ENCODE results near the gene PCCA. TPM values are rescaled to one million over a fixed set of nuclear protein-coding genes. Genes with fewer than 3 reads are reported as not detected.

PCCA gene
- polyA plus RNA-seq, 1 experiment: 3.0 TPM

GRCh38 chr13:100518394-100519062 lies 429.6 kb downstream of the PCCA start:
- no peaks in the 10 kb centered on the region; the same call in 1 of the 2 replicates for H3K36me3 ChIP-seq (ENCODE audit: control insufficient read depth, insufficient read depth, low read length)
- ChIA-PET POLR2A (no interaction called here), CTCF (interaction anchor here (1.1 to 2.4 kb wide), 2 partner anchors 602 to 863 kb away, joined by 3 to 7 read pairs; no protein-coding TSS in a partner anchor)
- no peak for DNase-seq (ENCODE audit: low read depth)
- no peak for TF ChIP-seq CTCF (IDR thresholded peaks at IDR 0.05; ENCODE audit: insufficient read depth, low read depth, low read length)
- H3K4me3 ChIP-seq (ENCODE audit: low read depth, low read length): no peak overlapping the region
- no peaks in the 10 kb centered on the region for H3K27me3 ChIP-seq (ENCODE audit: control insufficient read depth, insufficient read depth, low read length)

GRCh38 chr13:100519626-100520025 lies 430.7 kb downstream of the PCCA start:
- H3K36me3 ChIP-seq (ENCODE audit: control insufficient read depth, insufficient read depth, low read length): no peaks in the 10 kb centered on the region; the same call in 1 of the 2 replicates
- H3K4me3 ChIP-seq (ENCODE audit: low read depth, low read length): no peak overlapping the region
- CTCF ChIA-PET: interaction anchor here (2.4 kb wide), 1 partner anchor 603 kb away, joined by 7 read pairs; no protein-coding TSS in a partner anchor
- H3K27me3 ChIP-seq (ENCODE audit: control insufficient read depth, insufficient read depth, low read length): no peaks in the 10 kb centered on the region
- DNase-seq (ENCODE audit: low read depth): no peak
- TF ChIP-seq CTCF (IDR thresholded peaks at IDR 0.05; ENCODE audit: insufficient read depth, low read depth, low read length): no peak
- POLR2A ChIA-PET: no interaction called here

- DNase-seq (ENCODE audit: low read depth): no peak
- ChIA-PET POLR2A (no interaction called here), CTCF (no interaction called here)
- no peak overlapping the region for H3K4me3 ChIP-seq (ENCODE audit: low read depth, low read length)
- no peaks in the 10 kb centered on the region; the same call in 1 of the 2 replicates for H3K36me3 ChIP-seq (ENCODE audit: control insufficient read depth, insufficient read depth, low read length)
- no peaks in the 10 kb centered on the region for H3K27me3 ChIP-seq (ENCODE audit: control insufficient read depth, insufficient read depth, low read length)
- no peak for TF ChIP-seq CTCF (IDR thresholded peaks at IDR 0.05; ENCODE audit: insufficient read depth, low read depth, low read length)
These were observed 432.3 kb downstream of the PCCA start for GRCh38 chr13:100520936-100521850.

- ChIA-PET CTCF (interaction anchor here (0.7 to 1.1 kb wide), 2 partner anchors 33 to 480 kb away, joined by 3 read pairs; no protein-coding TSS in a partner anchor), POLR2A (no interaction called here)
- DNase-seq (ENCODE audit: low read depth): no peak
- H3K4me3 ChIP-seq (ENCODE audit: low read depth, low read length): no peak overlapping the region
- H3K27me3 ChIP-seq (ENCODE audit: control insufficient read depth, insufficient read depth, low read length): no peaks in the 10 kb centered on the region
- TF ChIP-seq CTCF (IDR thresholded peaks at IDR 0.05; ENCODE audit: insufficient read depth, low read depth, low read length): no peak
- H3K36me3 ChIP-seq (ENCODE audit: control insufficient read depth, insufficient read depth, low read length): no peaks in the 10 kb centered on the region; the same call in 1 of the 2 replicates
These were observed 433.1 kb downstream of the PCCA start for GRCh38 chr13:100521851-100522617.
